GM18861 (cell line): ENCODE measurements around the gene TMEM219.
"Not testable (repeated sequence)": the region's sequence is repeated elsewhere in the genome, so short reads cannot be mapped to it uniquely, and the experiment has no call there.

Experiments
- ATAC-seq: cut with Tn5 transposase; IDR thresholded peaks from one replicate; pipeline ENCODE4 v1.9.1; 2021; ENCODE audit not compliant: unreplicated experiment

Gene TMEM219, protein sequence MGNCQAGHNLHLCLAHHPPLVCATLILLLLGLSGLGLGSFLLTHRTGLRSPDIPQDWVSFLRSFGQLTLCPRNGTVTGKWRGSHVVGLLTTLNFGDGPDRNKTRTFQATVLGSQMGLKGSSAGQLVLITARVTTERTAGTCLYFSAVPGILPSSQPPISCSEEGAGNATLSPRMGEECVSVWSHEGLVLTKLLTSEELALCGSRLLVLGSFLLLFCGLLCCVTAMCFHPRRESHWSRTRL

GRCh38 chr16:29961479-29962343, at the start of gene TMEM219:
Gene TMEM219 (plus strand): TSS chr16:29962079. CDS start chr16:29963144, 1,065 bp downstream.
- peak; percentile 93 for ATAC-seq

GRCh38 chr16:29912087-29912486, 49.8 kb upstream of the TMEM219 start:
- no peak for ATAC-seq

GRCh38 chr16:29913514-29913913, 48.4 kb upstream of the TMEM219 start:
- ATAC-seq: no peak

DNA sequence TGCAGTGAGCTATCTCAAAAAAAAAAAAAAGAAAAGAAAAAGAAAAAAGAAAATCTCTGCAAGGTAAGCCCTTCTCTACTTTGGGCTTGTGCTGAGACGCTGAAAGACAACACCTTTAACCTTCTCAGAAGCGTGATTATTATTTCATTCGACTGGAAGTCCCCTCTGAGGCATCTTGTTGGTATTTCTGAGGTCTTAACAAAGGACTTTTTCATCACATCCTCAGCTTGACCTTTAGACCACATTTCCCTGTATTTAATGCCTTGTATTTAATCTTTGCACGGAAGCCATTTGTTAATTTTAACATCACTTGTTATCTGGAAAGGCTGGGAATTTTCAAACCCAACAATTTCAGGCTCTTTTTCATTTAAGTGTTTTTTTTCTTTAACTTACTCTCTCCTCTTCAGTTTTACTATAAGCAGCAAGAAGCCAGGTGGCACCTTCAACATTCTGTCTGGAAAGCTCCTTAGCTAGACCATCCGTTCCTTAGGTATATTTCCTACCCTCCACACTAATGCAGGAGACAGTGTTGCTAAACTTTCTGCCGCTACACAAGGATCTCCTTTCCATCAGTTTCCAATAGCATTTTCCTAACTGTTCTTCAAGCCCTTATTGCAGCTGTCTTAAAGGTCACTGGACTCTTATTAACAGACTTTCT, 46.2 kb upstream of the TMEM219 start:
- ATAC-seq: no peak

GRCh38 chr16:29916979-29917378, 44.9 kb upstream of the TMEM219 start:
- no peak for ATAC-seq

- no peak for ATAC-seq
Observed at GRCh38 chr16:29920288-29921033, 41.4 kb upstream of the TMEM219 start.

DNA sequence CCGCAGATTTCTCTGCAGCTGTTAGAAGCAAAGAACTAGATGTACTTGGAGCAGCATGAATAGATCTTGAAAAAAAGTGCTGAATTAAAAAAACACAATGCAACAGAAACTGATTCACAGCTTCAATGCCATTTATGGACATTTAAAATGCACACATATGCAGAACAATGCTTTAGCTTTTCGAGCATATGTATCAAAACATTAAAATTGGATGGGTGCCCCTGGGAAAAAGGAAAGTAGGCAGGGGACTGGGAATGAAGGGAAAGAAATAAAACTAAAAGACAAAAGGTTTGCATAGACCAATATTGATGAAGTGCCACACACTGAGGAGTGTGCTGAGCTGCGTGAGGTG, 40.9 kb upstream of the TMEM219 start:
- ATAC-seq: no peak

- no peak for ATAC-seq
Observed at GRCh38 chr16:29922326-29922725, 39.6 kb upstream of the TMEM219 start.

- no peak for ATAC-seq
Observed at GRCh38 chr16:29922986-29923501, 38.8 kb upstream of the TMEM219 start.

DNA sequence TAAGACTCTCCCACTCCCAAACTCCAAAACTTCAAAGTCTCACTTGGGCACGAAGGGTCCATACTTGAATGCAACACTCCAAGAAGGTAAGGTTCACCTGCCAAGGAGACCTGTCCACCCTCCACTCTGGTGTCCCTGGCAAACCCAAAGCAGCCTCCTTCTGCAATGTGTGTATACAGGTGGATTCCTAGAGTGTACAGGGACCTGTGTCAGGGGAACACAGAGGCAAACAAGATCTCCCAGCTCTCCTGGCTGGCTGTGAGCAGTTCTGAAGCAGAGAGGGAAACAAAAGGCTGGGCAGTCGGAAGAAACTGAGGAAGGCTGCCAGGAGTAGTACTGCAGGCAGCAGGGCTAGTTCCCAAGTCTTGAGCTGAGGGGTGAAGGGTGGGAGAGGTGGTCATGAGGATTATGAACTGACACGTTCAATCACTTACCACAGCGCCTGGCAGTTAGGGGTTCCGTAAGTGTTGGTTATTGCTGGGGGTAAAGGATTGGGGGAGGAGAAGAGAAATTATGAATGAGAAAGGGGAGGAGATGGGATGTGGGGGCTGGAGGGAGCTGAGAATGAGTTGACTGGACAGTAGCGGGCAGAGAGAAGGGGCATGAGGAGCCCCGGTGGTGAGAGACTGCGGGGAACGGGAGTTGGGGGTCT, 36.6 kb upstream of the TMEM219 start:
- ATAC-seq: no peak

- ATAC-seq: peak; percentile 64
Observed at GRCh38 chr16:29925781-29926710, 35.8 kb upstream of the TMEM219 start, which contains the start of gene KCTD13. Gene KCTD13 (minus strand): TSS chr16:29926226. CDS start chr16:29926033, 193 bp downstream.

GRCh38 chr16:29926711-29927052, 35.2 kb upstream of the TMEM219 start:
- no peak for ATAC-seq

DNA sequence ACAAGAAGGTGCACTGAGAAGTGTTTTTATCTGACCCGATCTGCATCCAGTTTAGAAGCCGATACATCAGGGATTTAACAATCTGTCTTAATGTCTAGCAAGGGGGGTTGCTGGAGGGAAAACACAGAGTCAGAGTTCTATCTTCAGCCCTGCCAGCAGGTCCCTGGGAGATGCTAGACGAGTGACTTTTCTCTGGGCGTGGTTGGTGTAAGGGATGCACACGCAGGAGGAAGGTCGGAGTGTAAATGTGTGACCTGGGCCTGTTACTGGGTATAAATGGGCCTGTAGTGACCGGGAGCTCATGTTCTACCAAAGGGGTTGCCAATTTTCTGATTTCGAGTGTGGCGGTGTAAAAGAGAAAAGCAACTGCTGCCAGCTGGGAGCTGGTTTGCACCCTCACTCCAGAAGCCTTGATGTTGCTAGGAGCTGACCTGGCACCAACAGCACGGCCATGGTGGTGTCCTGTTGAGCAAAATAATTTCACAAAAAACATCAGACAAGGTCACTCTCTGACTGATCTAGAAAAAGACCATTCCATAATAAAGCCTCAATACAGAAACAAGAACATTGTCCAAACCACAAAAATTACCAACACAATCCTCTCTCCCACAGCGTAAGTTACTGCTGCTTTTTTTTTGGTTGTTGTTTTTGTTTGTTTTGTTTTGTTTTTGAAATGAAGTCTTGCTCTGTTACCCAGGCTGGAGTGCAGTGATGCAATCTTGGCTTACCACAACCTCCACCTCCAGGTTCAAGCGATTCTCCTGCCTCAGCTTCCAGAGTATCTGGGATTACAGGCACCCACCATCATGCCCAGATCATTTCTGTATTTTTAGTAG, 34.6 kb upstream of the TMEM219 start:
- no peak for ATAC-seq

GRCh38 chr16:29931750-29932149, 30.1 kb upstream of the TMEM219 start:
- ATAC-seq: not testable (repeated sequence)

GRCh38 chr16:29940656-29941055, 21.2 kb upstream of the TMEM219 start:
- no peak for ATAC-seq

DNA sequence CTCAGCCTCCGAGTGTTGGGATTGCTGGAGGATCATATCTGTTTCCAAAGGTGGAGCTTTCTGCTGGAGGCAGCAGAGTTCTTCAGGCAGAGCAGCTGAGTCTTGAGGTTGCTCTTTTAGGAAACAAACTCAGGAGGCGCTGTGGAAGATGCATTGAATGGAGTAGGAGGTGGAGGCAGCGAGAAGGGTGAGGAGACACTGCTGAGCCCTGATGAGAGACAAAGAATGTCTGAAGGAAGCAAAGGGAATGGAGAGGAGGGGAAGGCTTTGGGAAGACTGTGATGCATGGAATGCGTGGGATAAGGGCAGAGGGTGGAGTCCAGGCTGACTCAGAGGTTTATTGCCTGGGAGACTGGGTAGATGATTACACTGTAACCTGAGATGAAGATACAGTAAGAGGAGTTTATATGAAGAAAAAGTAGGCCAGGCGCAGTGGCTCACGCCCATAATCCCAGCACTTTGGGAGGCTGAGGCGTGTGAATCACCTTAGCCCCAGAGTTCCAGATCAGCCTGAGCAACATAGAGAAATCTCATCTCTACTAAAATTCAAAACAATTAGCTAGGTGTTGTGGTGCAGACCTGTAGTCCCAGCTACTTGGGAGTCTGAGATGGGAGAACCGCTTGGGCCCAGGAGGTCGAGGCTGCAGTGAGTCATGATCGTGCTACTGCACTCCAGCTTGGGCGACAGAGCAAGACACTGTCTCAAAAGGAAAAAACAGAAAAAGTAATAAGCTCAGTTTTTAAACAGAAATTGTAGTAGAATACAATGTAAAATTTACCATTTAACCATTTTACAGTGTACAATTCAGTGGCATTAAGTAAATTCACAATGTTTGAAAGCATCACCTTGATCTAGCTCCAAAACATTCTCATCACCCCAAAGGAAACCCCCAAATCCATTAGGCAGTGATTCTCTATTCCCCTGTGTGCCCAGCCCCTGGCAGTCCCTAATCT, 17.8 kb upstream of the TMEM219 start:
- no peak for ATAC-seq

GRCh38 chr16:29947897-29948296, 14.0 kb upstream of the TMEM219 start:
- ATAC-seq: no peak
